Spleen (tissue), 11 donors: ENCODE data around the gene CNIH3. TPM values are rescaled to one million over a fixed set of nuclear protein-coding genes. Genes with fewer than 3 reads are reported as not detected.

Source experiments
- DNase-seq: peaks from one replicate; pipeline ENCODE4 v3.0.0-alpha.2; 2020
- H3K27ac ChIP-seq, 8 donors: fragments of 200-600 bp; sonication (generic) in 7 of 8; 1 replicate in 4 of 8; 2 replicates in 4 of 8; pipeline versions ENCODE4 v1.5.0 to v1.8.0; 2016 to 2021; ENCODE audit warnings: inconsistent platforms in 4 of 8, mild to moderate bottlenecking in 4 of 8, moderate library complexity in 1 of 8
- H3K27me3 ChIP-seq, 7 donors: fragments of 200-600 bp; sonication (generic) in 6 of 7; replicated peaks in 1 of 7; 1 replicate in 4 of 7; 2 replicates in 3 of 7; pipeline versions ENCODE4 v1.5.0 to v1.8.0; 2016 to 2021; ENCODE audit warnings: inconsistent platforms in 3 of 7, mild to moderate bottlenecking in 1 of 7
- H3K36me3 ChIP-seq, 6 donors: fragments of 200-600 bp; sonication (generic) in 5 of 6; 1 replicate in 4 of 6; 2 replicates in 2 of 6; pipeline versions ENCODE4 v1.5.0 to v1.8.0; 2016 to 2021; ENCODE audit warnings: inconsistent platforms in 2 of 6
- H3K4me1 ChIP-seq, 6 donors: fragments of 200-600 bp; sonication (generic) in 5 of 6; 1 replicate in 3 of 6; 2 replicates in 3 of 6; pipeline versions ENCODE4 v1.5.0 to v1.8.0; 2016 to 2021; ENCODE audit warnings: inconsistent platforms in 3 of 6
- H3K4me3 ChIP-seq, 8 donors: fragments of 200-600 bp; sonication (generic) in 7 of 8; 1 replicate in 4 of 8; 2 replicates in 4 of 8; pipeline versions ENCODE4 v1.5.0 to v1.8.0; 2016 to 2021; ENCODE audit warnings: inconsistent platforms in 4 of 8, mild to moderate bottlenecking in 4 of 8, moderate library complexity in 2 of 8
- H3K9me3 ChIP-seq, 8 donors: fragments of 200-600 bp; sonication (generic) in 7 of 8; 1 replicate in 4 of 8; 2 replicates in 4 of 8; pipeline versions ENCODE4 v1.5.0 to v1.8.0; 2016 to 2021; ENCODE audit warnings: inconsistent platforms in 4 of 8
- CTCF ChIP-seq, 11 experiments: fragments of 200-600 bp in 7 of 11; fragments of 450-650 bp in 4 of 11; sonication (generic) in 4 of 11; IDR thresholded peaks in 8 of 11; conservative IDR thresholded peaks in 3 of 11; 1 replicate in 7 of 11; 2 replicates in 4 of 11; pipeline versions ENCODE4 v1.4.0 to v1.8.0; 2016 to 2021; ENCODE audit warnings: antibody characterized with exemption in 11 of 11, inconsistent platforms in 4 of 11, mild to moderate bottlenecking in 1 of 11
- POLR2A ChIP-seq, 3 donors: fragments of 450-650 bp; IDR thresholded peaks; one replicate each; pipeline ENCODE4 v1.5.1; 2017; ENCODE audit warnings: antibody characterized with exemption in 3 of 3, mild to moderate bottlenecking in 1 of 3
- POLR2AphosphoS5 ChIP-seq, 3 donors: sonication (generic); formaldehyde crosslinking; IDR thresholded peaks; one replicate each; pipeline ENCODE4 v1.5.1; 2017; ENCODE audit warnings: antibody characterized with exemption in 3 of 3
- WGBS, 5 donors: extraction: QIAGEN DNeasy Blood & Tissue Kit in 3 of 5; methylation state at CpG; one replicate each; pipeline versions ENCODE4 v1.1.5 to v1.1.7; 2013 to 2018; 5-methylcytosine and 5-hydroxymethylcytosine counted together
- intact Hi-C: fragments of 100-400 bp; cut with DNase I; formaldehyde crosslinking; loops from one replicate; pipeline ENCODE4 v1.15.0; 2023; ENCODE audit warnings: low total_unique reads
- polyA plus RNA-seq, 3 donors: library from polyadenylated mRNA; stranded (reverse); fragments of 200-250 nt; gene quantifications; one replicate each; pipeline ENCODE4 v1.2.1, GENCODE V29; 2013
- total RNA-seq, 7 donors: library from RNA; depleted of rRNA in 3 of 7; stranded (reverse); fragments of >200 nt in 3 of 7; fragmentation: NEBNext Ultra II Directional in 4 of 7; extraction: Animal tissue kit (Norgen Biotek cat#: 25700) in 4 of 7; gene quantifications; one replicate each; pipeline versions ENCODE4 v1.1.0 to v1.2.1, GENCODE V29; 2016 to 2021
- donor health status: healthy with polysubstance abuse.
- donor health status: DM: no; HTN: no; CAD: no; lungs with moderate emphysema.
- donor health status: DM: no; HTN: no; CAD: no.
- donor health status: Bipolar disorder and iron deficiency.
- donor health status: healthy.
- donor health status: DM: no; HTN: no; CAD: no.
- donor health status: DM: yes; HTN: yes; CAD: no.

The CNIH3 gene
- total and polyA plus RNA-seq, 10 donors = 0.68 to 4.1 (median 2.0) TPM

- H3K27ac ChIP-seq = no peak overlapping the region
Measured at GRCh38 chr1:224666078-224666477, 50.0 kb downstream of the CNIH3 start.

GRCh38 chr1:224666913-224667312 lies 50.8 kb downstream of the CNIH3 start:
- H3K9me3 ChIP-seq = no peaks in the 10 kb centered on the region
- no peak overlapping the region for H3K27ac ChIP-seq
- intact Hi-C loops = no loop called here
- H3K36me3 ChIP-seq = no peaks in the 10 kb centered on the region
- H3K27me3 ChIP-seq = no peaks in the 10 kb centered on the region
- no peaks in the 10 kb centered on the region for H3K4me1 ChIP-seq
- TF ChIP-seq POLR2A (IDR thresholded peaks at IDR 0.05) = no peak
- TF ChIP-seq POLR2AphosphoS5 (IDR thresholded peaks at IDR 0.05) = no peak
- TF ChIP-seq CTCF (IDR thresholded peaks at IDR 0.05 in 8 of 11, conservative IDR thresholded peaks at IDR 0.05 in 3 of 11) = no peak
- DNase-seq = no peak
- 59 to 86% (median 74%) methylated on average over 2 of the region's 2 CpGs for WGBS, 5 donors
- H3K4me3 ChIP-seq = no peak overlapping the region

More at GRCh38 chr1:224666078-224666477, 50.0 kb downstream of the CNIH3 start:
- no peaks in the 10 kb centered on the region for H3K9me3 ChIP-seq
- intact Hi-C loops = no loop called here
- TF ChIP-seq POLR2AphosphoS5 (IDR thresholded peaks at IDR 0.05) = no peak
- no peak for TF ChIP-seq CTCF (IDR thresholded peaks at IDR 0.05 in 8 of 11, conservative IDR thresholded peaks at IDR 0.05 in 3 of 11)
- no peak for TF ChIP-seq POLR2A (IDR thresholded peaks at IDR 0.05)
- H3K36me3 ChIP-seq = no peaks in the 10 kb centered on the region
- H3K4me1 ChIP-seq = no peaks in the 10 kb centered on the region
- no peak overlapping the region for H3K4me3 ChIP-seq
- peaks cover 0 to 7% (median 0%) of the 10 kb centered on the region in 7 donors for H3K27me3 ChIP-seq
- no peak for DNase-seq

- H3K4me3 ChIP-seq = no peak overlapping the region
- 61 to 86% (median 78%) methylated on average over 2 to 3 of the region's 3 CpGs for WGBS, 5 donors
Measured at GRCh38 chr1:224668984-224669383, 52.9 kb downstream of the CNIH3 start.

GRCh38 chr1:224669403-224669802 lies 53.3 kb downstream of the CNIH3 start:
- Histone ChIP-seq H3K27me3 (no peaks in the 10 kb centered on the region), H3K9me3 (no peaks in the 10 kb centered on the region), H3K4me1 (no peaks in the 10 kb centered on the region), H3K36me3 (no peaks in the 10 kb centered on the region), H3K27ac (no peak overlapping the region), H3K4me3 (no peak overlapping the region)
- intact Hi-C loops = no loop called here
- 77 to 90% (median 86%) methylated on average over 3 of the region's 3 CpGs for WGBS, 5 donors
- no peak for TF ChIP-seq POLR2AphosphoS5 (IDR thresholded peaks at IDR 0.05)
- no peak for TF ChIP-seq POLR2A (IDR thresholded peaks at IDR 0.05)
- TF ChIP-seq CTCF (IDR thresholded peaks at IDR 0.05 in 8 of 11, conservative IDR thresholded peaks at IDR 0.05 in 3 of 11) = no peak
- no peak for DNase-seq

More at GRCh38 chr1:224668984-224669383, 52.9 kb downstream of the CNIH3 start:
- Histone ChIP-seq H3K27ac (no peak overlapping the region), H3K4me1 (no peaks in the 10 kb centered on the region), H3K9me3 (no peaks in the 10 kb centered on the region), H3K36me3 (no peaks in the 10 kb centered on the region), H3K27me3 (no peaks in the 10 kb centered on the region)
- no peak for DNase-seq
- intact Hi-C loops = no loop called here
- no peak for TF ChIP-seq CTCF (IDR thresholded peaks at IDR 0.05 in 8 of 11, conservative IDR thresholded peaks at IDR 0.05 in 3 of 11)
- TF ChIP-seq POLR2A (IDR thresholded peaks at IDR 0.05) = no peak
- no peak for TF ChIP-seq POLR2AphosphoS5 (IDR thresholded peaks at IDR 0.05)
